ENCODE measurements around the gene RPL13A.

DNA sequence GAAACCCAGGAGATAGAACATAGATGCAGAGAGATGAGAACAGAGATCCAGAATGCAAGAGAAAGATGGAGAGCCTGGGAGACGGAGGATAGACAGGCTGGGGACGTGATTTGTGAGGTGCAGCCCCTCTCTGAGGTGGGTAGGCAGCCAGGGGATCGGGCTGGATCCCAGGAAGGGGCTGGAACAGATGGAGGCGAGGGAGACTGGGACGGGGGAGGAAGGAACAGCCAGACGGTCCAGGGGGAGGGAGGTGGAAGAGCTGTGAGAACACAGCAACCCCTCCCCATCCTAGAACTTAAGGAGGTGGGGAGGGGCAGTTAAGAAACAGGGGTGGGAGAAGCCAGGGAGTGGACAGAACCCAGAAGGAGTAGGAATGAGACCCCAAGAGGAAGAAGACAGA lies 49.1 kb upstream of the RPL13A start:
- TF ChIP-seq CTCF (IDR thresholded peaks at IDR 0.05) (no peak), EZH2phosphoT487 (IDR thresholded peaks at IDR 0.05) (no peak)
